Endothelial cell (in vitro differentiated cells): ENCODE measurements around the gene CALHM1. TPM values are rescaled to one million over a fixed set of nuclear protein-coding genes. Genes with fewer than 3 reads are reported as not detected.

ENCODE experiments used
- DNase-seq: peaks from one replicate; pipeline ENCODE4 v3.0.0; 2021; ENCODE audit warnings: low spot score
- H3K27ac Mint-ChIP-seq: one replicate; pipeline ENCODE4 v1.8.0; 2021; ENCODE audit warnings: mixed read lengths, inconsistent platforms; ENCODE audit not compliant: unreplicated experiment
- H3K27me3 Mint-ChIP-seq: one replicate; pipeline ENCODE4 v1.8.0; 2021; ENCODE audit warnings: mild to moderate bottlenecking, moderate library complexity, mixed read lengths, inconsistent platforms; ENCODE audit not compliant: unreplicated experiment
- H3K36me3 Mint-ChIP-seq: one replicate; pipeline ENCODE4 v1.8.0; 2021; ENCODE audit warnings: mild to moderate bottlenecking, low read depth, mixed read lengths, inconsistent platforms; ENCODE audit not compliant: unreplicated experiment
- H3K4me1 Mint-ChIP-seq: one replicate; pipeline ENCODE4 v1.8.0; 2021; ENCODE audit warnings: mild to moderate bottlenecking, mixed read lengths, inconsistent platforms; ENCODE audit not compliant: unreplicated experiment
- H3K4me3 Mint-ChIP-seq: one replicate; pipeline ENCODE4 v1.8.0; 2021; ENCODE audit warnings: mild to moderate bottlenecking, mixed read lengths, inconsistent platforms; ENCODE audit not compliant: unreplicated experiment
- H3K9me3 Mint-ChIP-seq: one replicate; pipeline ENCODE4 v1.8.0; 2021; ENCODE audit warnings: mixed read lengths, inconsistent platforms; ENCODE audit not compliant: unreplicated experiment
- CTCF ChIP-seq: fragments of 200-600 bp; sonication (generic); IDR thresholded peaks from one replicate; pipeline ENCODE4 v1.5.0; 2021; ENCODE audit warnings: antibody characterized with exemption; ENCODE audit not compliant: unreplicated experiment
- total RNA-seq: library from RNA; stranded (reverse); fragmentation: NEBNext Ultra II Directional; extraction: Animal tissue kit (Norgen Biotek cat#: 25700); gene quantifications from one replicate; pipeline ENCODE4 v1.2.1, GENCODE V29; 2021; ENCODE audit not compliant: unreplicated experiment

CALHM1 gene
- total RNA-seq, 1 donor from 2014 or later: not detected

GRCh38 chr10:103459615-103460014 lies 915 bp upstream of the CALHM1 start:
- Mint-ChIP-seq H3K9me3 (no peaks in the 10 kb centered on the region), H3K4me3 (no peak overlapping the region), H3K27ac (no peak overlapping the region), H3K27me3 (peaks cover 8% of the 10 kb centered on the region), H3K4me1 (no peaks in the 10 kb centered on the region), H3K36me3 (no peaks in the 10 kb centered on the region)
- no peak for TF ChIP-seq CTCF
- DNase-seq: no peak

GRCh38 chr10:103457896-103458583 lies 660 bp downstream of the CALHM1 start:
- peaks cover 4% of the 10 kb centered on the region for H3K4me1 Mint-ChIP-seq
- H3K27me3 Mint-ChIP-seq: peaks cover 8% of the 10 kb centered on the region
- H3K27ac Mint-ChIP-seq: no peak overlapping the region
- H3K9me3 Mint-ChIP-seq: no peaks in the 10 kb centered on the region
- H3K4me3 Mint-ChIP-seq: no peak overlapping the region
- no peak for DNase-seq
- H3K36me3 Mint-ChIP-seq: no peaks in the 10 kb centered on the region
- TF ChIP-seq CTCF: no peak

GRCh38 chr10:103457176-103457712 lies 1.5 kb downstream of the CALHM1 start:
- peaks cover 4% of the 10 kb centered on the region for H3K4me1 Mint-ChIP-seq
- H3K36me3 Mint-ChIP-seq: no peaks in the 10 kb centered on the region
- H3K9me3 Mint-ChIP-seq: no peaks in the 10 kb centered on the region
- peaks cover 8% of the 10 kb centered on the region for H3K27me3 Mint-ChIP-seq
- no peak for DNase-seq
- H3K27ac Mint-ChIP-seq: no peak overlapping the region
- H3K4me3 Mint-ChIP-seq: no peak overlapping the region
- no peak for TF ChIP-seq CTCF

- DNase-seq: no peak
- no peak overlapping the region for H3K4me3 Mint-ChIP-seq
- H3K9me3 Mint-ChIP-seq: no peaks in the 10 kb centered on the region
- no peaks in the 10 kb centered on the region for H3K36me3 Mint-ChIP-seq
- no peak overlapping the region for H3K27ac Mint-ChIP-seq
- TF ChIP-seq CTCF: no peak
- peaks cover 4% of the 10 kb centered on the region for H3K4me1 Mint-ChIP-seq
- peaks cover 8% of the 10 kb centered on the region for H3K27me3 Mint-ChIP-seq
Observed at GRCh38 chr10:103456074-103456660, 2.5 kb downstream of the CALHM1 start.

GRCh38 chr10:103455235-103455634 lies 3.5 kb downstream of the CALHM1 start:
- no peak for TF ChIP-seq CTCF
- DNase-seq: no peak
- Mint-ChIP-seq H3K9me3 (no peaks in the 10 kb centered on the region), H3K27me3 (peaks cover 7% of the 10 kb centered on the region), H3K36me3 (no peaks in the 10 kb centered on the region), H3K4me1 (peaks cover 10% of the 10 kb centered on the region), H3K27ac (no peak overlapping the region), H3K4me3 (no peak overlapping the region)
